Natural killer cell (primary cell): ENCODE data around the gene RTF2. TPM values are rescaled to one million over a fixed set of nuclear protein-coding genes. Genes with fewer than 3 reads are reported as not detected.
"Not testable (repeated sequence)": the region's sequence is repeated elsewhere in the genome, so short reads cannot be mapped to it uniquely, and the experiment has no call there.

Experiments used
- ATAC-seq, 3 donors: fragments of 150-1000 bp in 2 of 3; fragments of 200-7000 bp in 1 of 3; cut with Tn5 transposase; 1 replicate in 1 of 3; 2 replicates in 2 of 3; pipeline ENCODE4 v1.10.0; 2021; ENCODE audit warnings: mild to moderate bottlenecking in 2 of 3, moderate library complexity in 2 of 3
- DNase-seq, 2 donors: peaks; one replicate each; pipeline versions ENCODE4 v3.0.0 to v3.0.0-alpha.2; 2013 to 2021; ENCODE audit warnings: mixed read lengths in 1 of 2
- H3K27ac ChIP-seq: one replicate; pipeline ENCODE4 v1.5.1; 2013; ENCODE audit warnings: mild to moderate bottlenecking, low read length
- H3K27me3 ChIP-seq: one replicate; pipeline ENCODE4 v1.6.1; 2013; ENCODE audit warnings: low read length; ENCODE audit not compliant: control insufficient read depth, insufficient read depth
- H3K36me3 ChIP-seq: one replicate; pipeline ENCODE4 v1.6.1; 2013; ENCODE audit warnings: low read length; ENCODE audit not compliant: control insufficient read depth, insufficient read depth
- H3K4me1 ChIP-seq: one replicate; pipeline ENCODE4 v1.6.1; 2013; ENCODE audit warnings: low read length; ENCODE audit not compliant: control insufficient read depth, insufficient read depth
- H3K4me3 ChIP-seq: one replicate; pipeline ENCODE4 v1.5.1; 2013; ENCODE audit warnings: low read length
- H3K9me3 ChIP-seq: one replicate; pipeline ENCODE4 v1.6.1; 2013; ENCODE audit warnings: low read length; ENCODE audit not compliant: control insufficient read depth, insufficient read depth
- H3K27ac Mint-ChIP-seq, 2 donors: one replicate each; pipeline ENCODE4 v1.8.0; 2022; ENCODE audit warnings: mild to moderate bottlenecking in 2 of 2, mixed read lengths in 2 of 2, moderate library complexity in 1 of 2
- H3K27me3 Mint-ChIP-seq, 2 donors: one replicate each; pipeline ENCODE4 v1.8.0; 2022; ENCODE audit warnings: low read depth in 2 of 2, mixed read lengths in 2 of 2
- H3K36me3 Mint-ChIP-seq: one replicate; pipeline ENCODE4 v1.8.0; 2022; ENCODE audit warnings: mixed read lengths
- H3K4me1 Mint-ChIP-seq, 2 donors: one replicate each; pipeline ENCODE4 v1.8.0; 2022; ENCODE audit warnings: mixed read lengths in 2 of 2
- H3K4me3 Mint-ChIP-seq: one replicate; pipeline ENCODE4 v1.8.0; 2022; ENCODE audit warnings: mild to moderate bottlenecking, moderate library complexity, mixed read lengths
- H3K9me3 Mint-ChIP-seq, 2 donors: one replicate each; pipeline ENCODE4 v1.8.0; 2022; ENCODE audit warnings: mixed read lengths in 2 of 2
- WGBS: methylation state at CpG from one replicate; pipeline ENCODE4 v1.1.7; 2013; ENCODE audit warnings: missing lambda C conversion rate; ENCODE audit not compliant: insufficient coverage; 5-methylcytosine and 5-hydroxymethylcytosine counted together
- intact Hi-C: fragments of 100-400 bp; cut with micrococcal nuclease; formaldehyde crosslinking; loops from one replicate; pipeline ENCODE4 v1.14.2; 2022
- total RNA-seq, 4 donors: library from RNA; stranded (reverse); fragments of 120-200 nt in 1 of 4; gene quantifications; one replicate each; pipeline versions ENCODE4 v1.2.3 to v1.2.4, GENCODE V29; 2013 to 2022
- TF ChIP-seq, protein P1 (sequence below): fragments of 200-600 bp; IDR thresholded peaks from one replicate; pipeline ENCODE4 v1.8.0; 2022; ENCODE audit warnings: antibody characterized with exemption

RTF2 gene
- total RNA-seq, 3 donors from 2014 or later (not counting 1 experiment from before 2014, with no cell fraction given), result 81.5 to 89.1 (median 83.4) TPM

DNA sequence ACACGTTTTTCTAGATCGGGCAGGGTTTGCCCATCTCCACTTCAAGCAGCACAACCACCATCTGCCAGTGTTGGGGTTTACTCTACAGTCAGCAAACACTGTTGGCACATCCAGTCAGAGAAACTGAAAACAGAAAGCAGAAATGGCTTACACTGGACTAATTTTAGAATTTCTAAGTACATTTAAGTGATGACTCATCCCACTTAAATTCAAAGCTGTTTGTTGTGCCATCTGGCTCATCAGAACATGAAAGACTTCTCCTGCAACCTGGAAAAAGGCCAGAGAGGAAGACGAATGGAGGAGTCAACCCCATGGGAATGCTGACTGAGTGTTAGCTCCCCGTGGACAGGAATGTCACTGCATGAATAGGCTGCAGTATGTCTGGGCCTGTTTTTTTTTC lies 86.4 kb downstream of the RTF2 start:
- Mint-ChIP-seq H3K27ac (no peak overlapping the region), H3K36me3 (no peaks in the 10 kb centered on the region), H3K9me3 (no peaks in the 10 kb centered on the region), H3K4me3 (no peak overlapping the region), H3K4me1 (no peaks in the 10 kb centered on the region), H3K27me3 (no peaks in the 10 kb centered on the region)
- WGBS, result 4% methylated on average over 4 of the region's 4 CpGs
- no peak for ATAC-seq
- Histone ChIP-seq H3K27ac (no peak overlapping the region), H3K9me3 (no peaks in the 10 kb centered on the region), H3K36me3 (no peaks in the 10 kb centered on the region), H3K27me3 (no peaks in the 10 kb centered on the region), H3K4me1 (no peaks in the 10 kb centered on the region), H3K4me3 (no peak overlapping the region)
- intact Hi-C loops, result loop anchor here (10.0 kb wide), 1 partner anchor 1040 kb away; no protein-coding TSS in a partner anchor
- TF ChIP-seq, protein P1, sequence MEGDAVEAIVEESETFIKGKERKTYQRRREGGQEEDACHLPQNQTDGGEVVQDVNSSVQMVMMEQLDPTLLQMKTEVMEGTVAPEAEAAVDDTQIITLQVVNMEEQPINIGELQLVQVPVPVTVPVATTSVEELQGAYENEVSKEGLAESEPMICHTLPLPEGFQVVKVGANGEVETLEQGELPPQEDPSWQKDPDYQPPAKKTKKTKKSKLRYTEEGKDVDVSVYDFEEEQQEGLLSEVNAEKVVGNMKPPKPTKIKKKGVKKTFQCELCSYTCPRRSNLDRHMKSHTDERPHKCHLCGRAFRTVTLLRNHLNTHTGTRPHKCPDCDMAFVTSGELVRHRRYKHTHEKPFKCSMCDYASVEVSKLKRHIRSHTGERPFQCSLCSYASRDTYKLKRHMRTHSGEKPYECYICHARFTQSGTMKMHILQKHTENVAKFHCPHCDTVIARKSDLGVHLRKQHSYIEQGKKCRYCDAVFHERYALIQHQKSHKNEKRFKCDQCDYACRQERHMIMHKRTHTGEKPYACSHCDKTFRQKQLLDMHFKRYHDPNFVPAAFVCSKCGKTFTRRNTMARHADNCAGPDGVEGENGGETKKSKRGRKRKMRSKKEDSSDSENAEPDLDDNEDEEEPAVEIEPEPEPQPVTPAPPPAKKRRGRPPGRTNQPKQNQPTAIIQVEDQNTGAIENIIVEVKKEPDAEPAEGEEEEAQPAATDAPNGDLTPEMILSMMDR, result no peak
- no peak for DNase-seq

DNA sequence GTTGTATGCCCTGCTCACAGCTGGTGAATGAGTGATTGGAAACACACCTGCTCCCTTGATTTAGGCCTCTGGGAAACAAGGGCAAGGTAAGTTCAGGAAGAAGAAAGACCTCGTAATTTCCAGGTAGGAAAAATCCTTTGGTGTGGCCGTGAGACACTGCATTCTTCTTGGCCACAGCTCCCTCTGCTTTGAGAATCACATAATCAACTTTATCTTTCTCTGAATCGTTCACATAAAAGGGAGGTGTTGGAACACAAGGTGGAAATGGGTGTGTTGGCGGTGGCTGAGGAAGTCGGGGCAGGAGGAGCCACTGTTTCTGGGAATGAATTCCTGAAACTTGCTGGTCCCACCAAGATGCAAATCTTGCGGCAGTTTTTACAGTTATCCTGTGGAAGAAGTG lies 90.5 kb downstream of the RTF2 start:
- TF ChIP-seq, protein P1, result no peak
- Histone ChIP-seq H3K27ac (no peak overlapping the region), H3K4me1 (no peaks in the 10 kb centered on the region), H3K9me3 (no peaks in the 10 kb centered on the region), H3K4me3 (no peak overlapping the region), H3K36me3 (no peaks in the 10 kb centered on the region), H3K27me3 (no peaks in the 10 kb centered on the region)
- WGBS, result 73% methylated on average over 5 of the region's 6 CpGs
- Mint-ChIP-seq H3K4me1 (no peaks in the 10 kb centered on the region), H3K27me3 (no peaks in the 10 kb centered on the region), H3K4me3 (no peak overlapping the region), H3K27ac (no peak overlapping the region), H3K9me3 (no peaks in the 10 kb centered on the region), H3K36me3 (no peaks in the 10 kb centered on the region)
- DNase-seq (no peak), ATAC-seq (no peak)
- intact Hi-C loops, result loop anchor here (10.0 kb wide), 1 partner anchor 1036 kb away; no protein-coding TSS in a partner anchor

DNA sequence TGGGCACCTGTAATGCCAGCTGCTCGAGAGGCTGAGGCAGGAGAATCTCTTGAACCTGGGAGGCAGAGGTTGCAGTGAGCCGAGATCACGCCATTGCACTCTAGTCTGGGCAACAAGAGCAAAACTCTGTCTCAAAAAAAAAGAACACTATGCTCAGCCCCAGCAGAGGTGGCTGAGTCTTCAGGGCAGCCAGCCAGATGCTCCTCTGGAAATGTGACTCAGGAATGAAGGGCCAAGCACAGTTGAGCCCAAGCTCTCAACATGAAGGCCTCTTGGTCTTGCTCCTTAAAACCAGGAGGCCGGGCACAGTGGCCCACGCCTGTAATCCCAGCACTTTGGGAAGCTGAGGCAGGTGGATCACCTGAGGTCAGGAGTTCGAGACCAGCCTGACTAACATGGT lies 96.1 kb downstream of the RTF2 start:
- H3K36me3 Mint-ChIP-seq, H3K36me3 ChIP-seq, intact Hi-C loops, H3K27me3 Mint-ChIP-seq, H3K4me1 Mint-ChIP-seq, H3K27me3 ChIP-seq, H3K4me3 Mint-ChIP-seq, H3K9me3 Mint-ChIP-seq, H3K4me1 ChIP-seq, ATAC-seq, H3K9me3 ChIP-seq, H3K27ac Mint-ChIP-seq, H3K4me3 ChIP-seq, DNase-seq, H3K27ac ChIP-seq: not testable (repeated sequence)
- WGBS, result 86% methylated on average over 6 of the region's 6 CpGs

DNA sequence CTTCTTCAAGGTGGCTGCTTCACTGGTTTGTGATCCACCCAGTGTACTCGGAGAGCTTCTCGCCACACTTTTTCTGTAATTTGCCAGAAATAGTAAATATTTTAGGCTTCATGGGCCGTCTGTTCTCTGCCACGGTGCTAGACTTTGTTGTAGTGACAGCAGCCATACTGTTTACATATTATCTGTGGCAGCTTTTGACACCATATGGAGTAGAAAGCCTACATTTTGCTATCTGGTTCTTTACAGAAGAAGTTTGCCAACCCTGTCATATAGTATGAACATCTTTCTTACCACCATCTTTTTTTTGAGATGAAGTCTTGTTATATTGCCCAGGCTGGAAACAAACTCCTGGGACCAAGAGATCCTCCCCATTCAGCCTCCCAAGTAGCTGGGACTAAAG lies 97.1 kb downstream of the RTF2 start:
- no peak overlapping the region for H3K27ac ChIP-seq
- 86% methylated on average over 4 of the region's 4 CpGs for WGBS

More for the DNA sequence above, 97.1 kb downstream of the RTF2 start:
- H3K36me3 Mint-ChIP-seq, result no peaks in the 10 kb centered on the region
- no peaks in the 10 kb centered on the region for H3K4me1 ChIP-seq
- DNase-seq (no peak), ATAC-seq (no peak)
- TF ChIP-seq, protein P1, result no peak
- H3K4me3 ChIP-seq, result no peak overlapping the region
- no peaks in the 10 kb centered on the region for H3K9me3 ChIP-seq
- no peak overlapping the region for H3K4me3 Mint-ChIP-seq
- no peak overlapping the region for H3K27ac Mint-ChIP-seq
- no peaks in the 10 kb centered on the region for H3K9me3 Mint-ChIP-seq
- intact Hi-C loops, result no loop called here
- H3K4me1 Mint-ChIP-seq, result no peaks in the 10 kb centered on the region
- H3K27me3 Mint-ChIP-seq, result no peaks in the 10 kb centered on the region
- H3K27me3 ChIP-seq, result no peaks in the 10 kb centered on the region
- H3K36me3 ChIP-seq, result no peaks in the 10 kb centered on the region
